ENCODE measurements around the gene GABRR2.
"Not testable (repeated sequence)": the region's sequence is repeated elsewhere in the genome, so short reads cannot be mapped to it uniquely, and the experiment has no call there.

GRCh38 chr6:89304517-89304916, 10.6 kb downstream of the GABRR2 start:
- not testable (repeated sequence) for TF ChIP-seq ELK1 (IDR thresholded peaks at IDR 0.05; ENCODE audit: borderline replicate concordance, low read depth, low read length); BHLHE40 (IDR thresholded peaks at IDR 0.05; ENCODE audit: low read depth, low read length); CTCF (conservative IDR thresholded peaks at IDR 0.05; ENCODE audit: low read depth, low read length); SMC3 (IDR thresholded peaks at IDR 0.05; ENCODE audit: low read depth, low read length); POLR2A (IDR thresholded peaks at IDR 0.05; ENCODE audit: low read depth, low read length); USF2 (IDR thresholded peaks at IDR 0.05; ENCODE audit: low read depth, low read length); RCOR1 (IDR thresholded peaks at IDR 0.05; ENCODE audit: insufficient replicate concordance, low read length); CEBPB (IDR thresholded peaks at IDR 0.05; ENCODE audit: low read depth, low read length); MXI1 (IDR thresholded peaks at IDR 0.05; ENCODE audit: borderline replicate concordance, low read depth, low read length); MAZ (IDR thresholded peaks at IDR 0.05; ENCODE audit: borderline replicate concordance, low read depth, low read length); RAD21 (IDR thresholded peaks at IDR 0.05; ENCODE audit: low read length)

Data from IMR-90 (cell line).